NCI-H1417 treated with DMSO at 0.1 percent for 48 hours (cell line): Measurements from ENCODE around the gene HOXB5.

ENCODE experiments used
- DNase-seq: peaks from one replicate; lab custom pipeline; 2025; lab: John Stamatoyannopoulos, UW

Gene HOXB5

DNA sequence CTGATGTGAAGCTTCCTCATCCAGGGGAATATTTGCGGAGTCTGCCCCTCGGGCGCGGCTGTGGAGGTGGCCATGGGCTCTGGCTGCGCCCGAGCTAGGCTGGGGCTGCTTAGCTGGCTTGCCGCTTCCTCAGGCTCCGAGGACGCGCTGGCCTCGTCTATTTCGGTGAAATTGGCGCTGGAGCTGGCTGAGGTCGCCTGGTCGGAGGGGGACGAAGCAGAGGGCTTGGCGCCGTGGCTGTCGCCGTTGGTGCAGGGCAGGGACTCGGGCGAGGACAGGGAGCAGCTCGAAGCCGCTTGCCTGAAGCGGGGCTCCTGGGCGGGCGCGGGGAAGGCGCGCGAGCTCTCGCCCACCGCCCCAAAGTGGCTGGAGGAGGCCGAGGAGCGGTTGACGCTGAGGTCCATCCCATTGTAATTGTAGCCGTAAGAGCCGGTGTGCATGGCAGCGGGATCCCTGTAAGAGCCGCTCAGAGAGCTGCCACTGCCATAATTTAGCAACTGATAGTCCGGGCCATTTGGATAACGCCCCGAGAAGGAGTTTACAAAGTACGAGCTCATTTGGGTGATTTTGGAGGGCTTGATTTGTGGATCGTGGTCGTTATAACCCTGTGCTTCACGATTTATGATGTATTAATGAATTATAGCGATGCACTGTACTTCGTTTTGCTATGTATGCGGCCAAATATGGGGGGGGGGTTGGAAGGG, at the start of gene HOXB5:
Gene HOXB5, minus strand, starts transcription at position 654 of the 704 bp plus-strand sequence. Its CDS starts 97 bp downstream, at position 557.
- no peak for DNase-seq

DNA sequence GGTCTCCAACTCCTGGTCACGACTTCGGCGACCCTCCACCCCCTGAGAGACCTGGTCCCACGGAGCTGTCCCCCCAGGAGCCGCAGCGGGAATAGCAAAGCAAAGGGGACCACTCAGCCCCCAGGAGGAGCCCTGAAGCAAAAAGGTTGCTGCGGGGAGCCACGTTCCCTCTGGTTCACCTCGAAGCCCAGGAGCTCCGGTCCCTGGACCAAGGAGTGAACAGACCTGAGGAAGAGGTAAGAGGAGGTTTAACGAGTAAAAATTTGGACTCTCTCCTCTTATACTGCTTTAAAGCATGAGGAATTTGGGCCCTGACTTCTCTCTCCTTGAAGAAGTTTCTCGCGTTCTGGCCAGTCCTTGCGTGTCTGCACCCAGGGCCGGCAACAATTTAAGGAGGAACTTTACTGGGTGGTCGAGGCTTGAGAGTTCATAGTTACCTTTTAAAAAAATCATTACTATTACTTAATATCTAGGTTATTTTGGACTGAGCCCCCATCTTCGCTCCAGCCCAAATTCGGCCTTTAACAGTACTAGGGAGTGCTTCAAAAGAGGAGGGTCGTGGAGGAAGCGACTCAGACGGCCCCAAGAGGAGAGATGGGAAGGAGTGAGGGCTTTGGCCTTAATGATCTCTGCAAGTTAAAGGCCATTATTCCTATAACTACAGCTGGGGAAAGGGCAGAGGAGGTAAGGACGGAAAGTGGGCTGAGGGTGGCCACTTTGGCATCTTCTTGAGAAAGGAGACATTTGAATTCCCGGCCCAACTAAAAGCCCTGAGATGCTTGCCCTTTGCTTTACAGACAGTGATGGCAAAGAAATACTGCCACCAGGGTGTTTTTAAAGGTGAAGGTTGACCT, 49.5 kb upstream of the HOXB5 start:
- no peak for DNase-seq

DNA sequence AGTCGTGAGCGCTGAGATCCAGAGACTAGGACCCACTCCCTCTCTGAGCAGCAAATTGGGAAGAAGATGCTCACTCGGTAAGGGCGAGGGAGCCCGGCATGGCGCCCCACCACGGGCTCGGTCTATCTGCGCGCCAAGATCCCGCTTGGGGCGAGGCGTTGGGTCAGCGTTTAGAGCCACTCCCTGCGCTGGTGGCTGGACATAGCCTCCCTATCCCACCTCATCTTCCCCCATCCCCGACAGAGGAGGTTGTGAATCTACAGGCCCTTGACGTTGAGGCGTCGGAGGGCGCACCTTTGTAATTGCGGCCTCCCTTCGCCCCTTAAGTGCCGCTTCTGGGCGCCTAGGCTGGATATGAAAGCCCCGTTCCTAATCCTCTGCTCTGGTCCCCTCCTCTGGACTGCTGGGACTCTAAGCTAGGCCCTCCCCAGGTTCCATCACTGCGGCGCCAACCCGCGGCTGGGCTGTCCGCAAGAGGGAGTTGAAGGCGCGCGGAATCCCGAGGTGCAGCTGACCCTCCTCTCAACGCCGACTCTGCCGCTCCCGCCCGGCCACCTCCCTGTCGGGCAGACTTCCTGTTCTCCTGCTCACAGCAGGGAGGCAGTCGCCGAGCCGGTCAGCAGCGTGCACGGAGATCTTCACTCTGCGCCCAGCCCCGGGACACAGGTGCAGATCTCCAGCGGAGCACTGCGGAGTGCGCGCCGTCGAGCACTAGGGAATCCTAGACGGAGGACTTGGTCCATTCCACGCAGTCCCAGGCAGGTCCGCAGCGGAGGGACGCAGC, 48.7 kb upstream of the HOXB5 start:
- DNase-seq, result no peak

DNA sequence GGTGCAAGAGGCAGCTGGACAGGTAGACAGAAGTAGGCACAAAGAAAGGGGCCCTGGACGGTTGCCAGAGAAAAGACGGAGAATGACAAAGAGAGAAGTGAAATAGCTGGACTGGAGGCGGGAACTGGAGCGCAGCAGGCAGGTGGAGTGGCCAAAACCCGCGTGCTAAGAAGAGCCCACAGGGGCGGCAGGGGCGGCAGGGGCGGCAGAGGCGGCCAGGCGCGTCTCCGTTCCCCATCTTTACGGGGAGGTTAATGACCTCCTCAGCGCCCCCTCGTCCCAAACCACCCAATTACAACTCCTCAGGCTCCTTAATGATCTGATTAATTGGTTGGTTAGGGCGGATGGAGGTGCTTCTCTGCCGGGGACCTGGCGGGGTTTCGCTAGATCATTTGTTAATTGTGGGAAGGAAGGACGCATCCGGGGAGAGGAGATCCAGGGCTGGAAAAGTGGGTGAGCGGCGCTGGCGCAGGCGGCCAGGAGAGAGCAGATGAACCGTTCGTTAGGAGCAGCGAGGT, 48.0 kb upstream of the HOXB5 start:
- DNase-seq, result no peak

DNA sequence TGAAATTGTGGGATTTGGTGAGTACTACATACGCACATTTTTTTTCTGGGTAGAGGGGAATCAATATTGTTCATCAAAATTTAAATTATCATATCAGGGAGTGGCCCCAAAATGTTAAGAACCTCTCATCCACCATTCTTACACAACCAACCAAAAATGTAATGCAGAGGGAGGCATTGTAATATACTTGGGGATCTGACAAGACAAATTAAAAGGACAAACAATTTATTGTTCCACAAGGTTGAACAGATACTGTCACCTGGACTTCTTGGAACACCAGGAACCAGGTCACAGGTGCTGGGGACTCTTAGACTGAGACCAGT, 47.2 kb upstream of the HOXB5 start:
- no peak for DNase-seq

GRCh38 chr17:48639982-48640857, 46.6 kb upstream of the HOXB5 start:
- no peak for DNase-seq

DNA sequence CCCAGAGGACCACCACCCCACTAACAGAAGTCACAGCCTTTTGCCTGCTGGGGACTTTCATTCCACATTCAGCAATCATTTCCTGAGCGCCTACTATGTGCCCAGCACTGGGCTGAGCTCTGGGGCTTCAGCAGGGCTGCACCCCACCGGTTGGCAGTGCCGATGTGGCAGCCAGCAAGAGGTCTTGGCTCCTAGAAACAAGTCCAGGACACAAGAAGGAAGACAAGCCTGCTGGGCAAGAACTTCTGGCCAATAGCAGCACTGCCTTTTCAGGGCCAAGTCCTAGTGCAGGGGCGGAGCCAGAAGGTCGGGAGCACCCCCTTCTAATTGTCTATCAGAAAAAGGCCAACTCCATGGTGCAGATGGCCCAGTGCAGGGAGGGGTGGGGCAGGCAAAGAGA, 45.6 kb upstream of the HOXB5 start:
- no peak for DNase-seq

GRCh38 chr17:48637323-48638260, 44.0 kb upstream of the HOXB5 start:
- no peak for DNase-seq

DNA sequence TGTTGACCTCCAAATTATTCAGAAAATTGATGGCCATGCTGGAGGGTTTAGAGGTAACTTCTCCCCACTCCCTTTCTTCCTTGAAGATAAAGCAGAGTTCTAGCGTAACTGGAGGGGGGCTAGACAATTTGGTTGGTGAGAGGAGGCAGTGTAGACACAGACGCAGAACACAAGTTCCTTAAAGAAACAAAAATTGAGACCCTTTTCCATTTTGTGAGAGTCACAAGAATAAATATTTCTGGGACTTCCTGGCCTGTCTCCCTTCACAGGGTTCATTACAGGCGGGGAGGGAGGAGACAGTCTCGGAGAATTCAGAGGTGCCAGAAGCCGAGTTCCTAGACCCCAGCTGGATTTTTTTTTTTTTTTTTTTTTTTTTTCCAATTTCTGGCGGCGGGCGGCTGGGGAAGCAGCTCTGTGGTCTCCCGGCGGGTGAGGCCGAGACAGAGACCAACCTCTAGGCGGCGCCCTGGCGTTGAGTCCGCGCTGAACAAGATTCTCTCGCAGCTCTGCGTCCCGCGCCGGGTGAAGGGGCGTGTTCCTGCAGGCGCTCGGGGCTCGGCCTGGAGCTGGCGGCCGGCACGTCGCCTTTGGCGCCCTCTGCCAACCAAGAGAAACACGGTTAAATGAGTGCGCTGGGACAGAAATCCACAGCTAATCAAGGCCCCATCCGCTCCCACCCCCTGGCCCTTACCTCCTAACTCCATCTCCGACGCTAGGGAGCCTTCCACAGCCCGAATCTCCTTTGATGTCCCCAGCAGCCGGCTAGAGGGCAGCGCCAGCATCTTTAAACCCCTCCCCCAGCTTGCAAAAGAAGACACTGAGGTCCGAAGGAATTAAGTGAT, 42.8 kb upstream of the HOXB5 start:
- no peak for DNase-seq

GRCh38 chr17:48634493-48635208, 41.1 kb upstream of the HOXB5 start:
- no peak for DNase-seq

GRCh38 chr17:48633266-48633677, 39.7 kb upstream of the HOXB5 start:
- no peak for DNase-seq

- no peak for DNase-seq
These were observed 39.1 kb upstream of the HOXB5 start for GRCh38 chr17:48632579-48633265.

GRCh38 chr17:48631693-48632578, 38.4 kb upstream of the HOXB5 start:
- DNase-seq, result no peak

DNA sequence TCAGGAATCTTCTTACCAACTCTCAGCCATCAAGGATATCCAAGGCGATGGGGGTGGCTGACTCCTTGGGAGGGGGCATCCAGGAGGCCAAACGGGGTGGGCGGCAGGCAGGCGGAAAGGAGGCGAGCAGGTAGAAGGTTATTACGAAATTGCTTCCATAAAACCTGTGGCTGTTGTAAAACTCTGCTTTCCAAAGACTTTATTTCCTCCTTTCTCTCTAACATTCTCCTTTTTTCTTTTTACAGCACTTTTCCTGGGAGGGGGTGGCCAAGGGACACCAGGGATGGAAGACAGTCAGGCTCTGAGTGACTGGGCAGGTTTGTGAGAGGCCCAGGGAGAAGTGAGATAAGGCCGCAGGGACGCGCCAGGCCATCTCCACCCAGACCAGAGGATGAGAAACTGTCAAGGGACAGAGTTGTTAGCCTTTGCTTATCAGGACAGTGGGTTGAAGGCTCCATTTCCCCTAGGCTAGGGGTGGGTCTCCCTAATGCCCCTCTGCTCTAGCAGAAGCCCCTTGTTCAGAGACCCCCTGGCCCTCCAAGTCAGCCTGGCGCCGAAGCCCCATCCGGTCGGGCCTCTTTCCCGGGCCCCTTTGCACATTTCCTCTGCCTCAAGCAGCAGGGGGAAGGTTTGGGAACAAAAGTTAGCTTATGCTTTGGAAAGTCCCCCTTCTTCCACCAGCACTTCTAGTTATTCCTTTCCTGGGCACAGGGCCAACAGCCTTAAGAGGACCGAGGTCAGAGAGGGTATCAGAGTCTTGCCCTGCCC, 37.5 kb upstream of the HOXB5 start:
- no peak for DNase-seq

DNA sequence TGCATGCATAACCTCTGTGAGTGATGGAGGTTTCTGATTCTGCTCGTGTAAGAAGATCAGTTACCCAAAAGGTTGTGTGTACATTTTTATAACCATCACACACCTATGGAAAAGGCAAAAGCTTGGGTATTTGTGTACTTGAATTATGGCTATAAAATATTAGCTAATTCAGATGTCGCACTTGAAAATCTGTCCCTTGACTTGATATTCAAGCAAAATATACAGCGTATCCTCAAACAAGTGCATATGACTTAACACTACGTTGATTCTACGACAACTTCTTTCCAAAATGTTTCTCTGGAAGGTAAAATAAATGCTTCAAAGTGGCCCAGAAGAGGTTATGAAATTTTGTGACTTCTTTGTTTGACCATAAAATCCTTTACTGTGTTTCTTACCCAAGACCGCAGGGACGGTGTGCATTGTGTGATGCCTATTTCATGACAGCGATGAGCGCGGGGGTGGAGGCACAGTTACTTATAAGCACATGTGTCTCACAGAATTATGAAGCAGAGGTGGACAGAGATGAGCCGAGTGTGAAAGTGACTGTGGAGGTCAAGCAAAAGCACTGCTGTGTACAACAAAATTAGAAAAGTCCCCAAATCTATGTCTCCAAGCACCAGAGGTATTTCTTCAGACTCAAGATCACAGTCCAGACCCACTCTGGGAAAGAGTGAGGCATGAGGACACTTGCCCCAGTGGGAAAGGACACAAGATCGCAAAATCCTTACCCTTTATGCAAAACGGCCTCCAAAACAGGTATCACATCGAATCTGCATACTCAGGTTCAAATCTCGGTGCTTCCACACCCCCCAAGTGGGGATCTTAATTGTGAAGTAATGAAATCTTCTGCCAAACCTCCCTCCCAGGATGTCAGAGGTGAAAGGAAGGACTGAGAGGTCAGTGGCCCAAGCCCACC, 36.7 kb upstream of the HOXB5 start:
- no peak for DNase-seq
